Stimulated activated naive CD4-positive, alpha-beta T cell treated with Interleukin-2 at 50 U/mL for 16 hours (primary cell): ENCODE measurements around the gene RFX4.

ENCODE experiments used
- DNase-seq: peaks from one replicate; lab custom pipeline; 2025; lab: John Stamatoyannopoulos, UW

Gene RFX4

DNA sequence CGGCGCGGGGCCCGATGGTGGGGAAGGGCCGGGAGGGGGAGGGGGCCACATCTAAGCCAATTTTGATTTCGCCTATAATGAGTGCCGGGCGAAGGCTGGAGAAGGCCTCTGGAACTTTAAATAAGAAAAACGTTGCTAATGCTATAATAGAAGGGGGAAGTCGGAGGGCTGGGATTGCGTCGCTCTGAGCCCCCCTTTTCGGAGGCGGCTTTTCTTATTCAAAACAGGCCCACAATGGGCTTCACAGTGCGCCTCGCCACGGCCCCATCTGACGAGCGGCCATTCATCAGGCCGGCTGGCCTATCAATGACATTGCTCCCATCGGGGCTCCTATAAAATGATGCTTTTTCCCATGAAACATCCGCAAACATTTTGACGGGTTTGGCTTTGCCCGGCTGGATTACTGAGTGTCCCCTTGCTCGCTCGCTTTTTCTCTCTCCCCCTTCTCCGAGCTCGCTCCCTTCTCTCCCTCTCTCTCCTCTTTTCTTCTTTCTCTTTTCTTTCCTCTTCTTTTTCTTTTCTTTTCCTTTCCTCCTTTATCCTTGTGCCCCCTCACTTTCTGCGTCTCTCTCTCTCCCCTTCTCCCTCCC, at the start of gene RFX4:
RFX4 (plus strand) TSS at position 364 of the 590 bp plus-strand sequence. CDS start 317 bp downstream, outside the sequence.
- no peak for DNase-seq

DNA sequence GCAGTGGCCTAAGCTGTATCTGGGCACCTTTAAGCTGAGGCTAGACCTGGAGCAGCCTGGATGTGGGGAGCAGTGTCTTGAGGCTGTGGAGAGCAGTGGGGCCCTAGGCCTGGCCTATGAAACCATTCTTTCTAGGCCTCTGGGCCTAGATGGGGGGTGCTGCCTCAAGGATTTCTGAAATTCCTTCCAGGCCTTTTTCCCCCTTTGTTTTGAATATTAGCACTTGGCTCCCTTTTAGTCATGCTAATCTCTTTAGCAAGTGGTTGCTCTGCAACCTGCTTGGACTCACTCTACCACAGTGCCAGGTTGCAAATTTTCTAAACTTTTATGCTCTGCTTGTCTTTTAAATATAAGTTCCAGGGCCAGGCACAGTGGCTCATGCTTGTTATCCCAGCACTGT, 41.6 kb upstream of the RFX4 start:
- DNase-seq = no peak

DNA sequence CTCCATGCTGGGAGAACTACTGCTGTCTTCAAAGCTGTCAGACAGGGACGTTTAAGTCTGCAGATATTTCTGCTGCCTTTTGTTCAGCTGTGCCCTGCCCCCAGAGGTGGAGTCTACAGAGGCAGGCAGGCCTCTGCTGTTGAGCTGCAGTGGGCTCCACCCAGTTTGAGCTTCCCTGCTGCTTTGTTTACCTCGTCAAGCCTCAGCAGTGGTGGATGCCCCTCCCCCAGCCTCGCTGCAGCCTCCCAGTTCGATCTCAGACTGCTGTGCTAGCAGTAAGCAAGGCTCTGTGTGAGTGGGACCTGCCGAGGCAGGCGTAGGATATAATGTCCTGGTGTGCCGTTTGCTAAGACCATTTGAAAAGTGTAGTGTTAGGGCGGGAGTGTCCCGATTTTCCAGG, 31.4 kb upstream of the RFX4 start:
- DNase-seq = no peak

DNA sequence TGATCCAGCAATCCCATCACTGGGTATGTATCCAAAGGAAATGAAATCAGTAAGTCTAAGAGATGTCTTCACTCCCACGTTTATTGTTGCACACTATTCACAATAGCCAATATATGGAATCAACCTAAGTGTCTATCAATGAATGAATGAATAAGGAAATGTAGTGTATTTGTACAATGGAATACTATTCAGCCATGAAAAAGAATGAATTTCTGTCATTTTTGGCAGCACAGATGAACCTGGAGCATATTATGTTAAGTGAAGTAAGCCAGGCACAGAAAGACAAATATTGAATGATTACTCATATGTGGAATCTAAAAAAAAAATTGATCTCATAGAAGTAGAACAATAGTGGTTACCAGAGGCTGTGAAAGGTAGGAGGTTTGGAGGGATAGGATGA, 30.6 kb upstream of the RFX4 start:
- DNase-seq = no peak

DNA sequence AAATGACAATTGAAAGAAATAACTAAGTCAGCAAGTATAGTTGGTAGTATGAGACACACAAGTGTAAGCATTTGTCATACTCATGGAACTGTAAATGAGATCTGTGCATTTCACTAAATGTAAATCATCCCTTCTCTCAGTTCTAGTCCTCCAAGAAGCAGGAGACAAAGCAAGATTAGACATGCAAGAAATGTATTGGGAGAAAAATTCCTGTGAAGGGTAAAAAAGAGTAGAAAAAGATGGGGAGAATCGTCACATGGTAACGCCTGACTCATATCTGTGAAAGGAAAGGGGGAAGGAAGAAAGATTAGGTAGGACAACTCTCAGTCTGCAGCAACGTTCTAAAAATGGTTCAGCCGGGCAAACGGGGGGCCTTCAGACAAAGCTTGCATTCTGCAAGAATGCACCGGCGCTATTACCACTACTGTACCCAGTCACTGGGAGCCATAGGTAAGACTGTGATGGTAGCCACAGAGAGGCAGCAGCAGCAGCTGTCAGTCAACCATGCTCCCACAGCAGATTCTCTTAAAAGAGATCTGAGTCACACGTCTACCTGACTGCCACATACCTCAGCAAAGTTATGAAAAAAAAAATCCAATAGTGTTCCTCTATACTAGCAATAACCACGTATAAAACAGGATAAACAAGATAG, 18.0 kb upstream of the RFX4 start:
- DNase-seq = no peak

DNA sequence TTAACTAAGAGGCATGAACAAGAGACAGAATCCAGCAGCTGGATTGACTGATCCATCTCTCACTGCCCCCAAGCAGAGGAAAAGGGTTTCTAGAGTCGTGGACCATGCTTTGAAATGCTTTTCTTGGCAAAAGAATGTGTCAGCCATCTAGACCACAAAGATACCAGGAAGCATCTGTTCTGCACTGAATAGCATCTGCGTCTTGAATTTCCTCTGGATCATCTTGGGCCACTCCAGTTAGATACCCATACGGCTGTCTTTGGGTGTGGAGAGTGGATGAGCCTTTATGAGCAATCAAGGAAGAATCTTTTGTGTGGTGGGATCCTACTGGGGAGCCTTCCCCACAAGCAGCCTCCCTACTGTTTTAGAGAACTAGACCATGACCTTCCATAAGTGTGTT, 16.0 kb upstream of the RFX4 start:
- no peak for DNase-seq

DNA sequence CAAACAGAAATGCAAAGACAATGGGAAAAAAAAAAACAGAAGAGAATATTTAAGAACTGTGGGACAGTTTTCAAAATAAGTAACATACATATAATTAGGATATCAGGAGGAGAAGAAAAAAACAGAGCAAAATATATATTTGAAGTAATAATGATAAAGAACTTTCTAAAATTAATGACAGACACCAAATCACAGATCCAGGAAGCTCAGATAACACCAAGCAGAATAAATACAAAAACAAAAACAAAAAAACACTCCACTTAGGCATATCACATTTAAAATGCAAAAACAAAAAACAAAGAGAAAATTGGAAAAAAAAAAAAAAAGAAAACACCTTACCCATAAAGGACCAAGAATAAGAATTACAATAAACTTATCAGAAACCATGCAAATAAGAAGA, 9.6 kb upstream of the RFX4 start:
- no peak for DNase-seq

DNA sequence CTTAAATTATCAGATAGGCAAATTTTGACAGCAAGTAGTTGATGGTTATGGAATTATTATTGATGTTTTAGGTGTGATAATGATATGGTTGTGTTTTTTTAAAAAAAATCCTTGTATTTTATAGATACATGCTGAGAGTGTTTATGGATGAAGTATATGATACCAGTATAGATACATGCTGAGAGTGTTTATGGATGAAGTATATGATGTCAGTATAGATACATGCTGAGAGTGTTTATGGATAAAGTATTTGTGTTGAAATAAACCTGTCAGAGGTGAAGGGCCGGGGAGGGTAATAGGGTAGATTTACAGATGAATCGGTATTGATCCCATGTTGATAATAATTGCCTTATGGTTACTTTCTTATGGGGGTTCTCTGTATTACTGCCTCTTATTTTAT, 6.0 kb upstream of the RFX4 start:
- DNase-seq = no peak

DNA sequence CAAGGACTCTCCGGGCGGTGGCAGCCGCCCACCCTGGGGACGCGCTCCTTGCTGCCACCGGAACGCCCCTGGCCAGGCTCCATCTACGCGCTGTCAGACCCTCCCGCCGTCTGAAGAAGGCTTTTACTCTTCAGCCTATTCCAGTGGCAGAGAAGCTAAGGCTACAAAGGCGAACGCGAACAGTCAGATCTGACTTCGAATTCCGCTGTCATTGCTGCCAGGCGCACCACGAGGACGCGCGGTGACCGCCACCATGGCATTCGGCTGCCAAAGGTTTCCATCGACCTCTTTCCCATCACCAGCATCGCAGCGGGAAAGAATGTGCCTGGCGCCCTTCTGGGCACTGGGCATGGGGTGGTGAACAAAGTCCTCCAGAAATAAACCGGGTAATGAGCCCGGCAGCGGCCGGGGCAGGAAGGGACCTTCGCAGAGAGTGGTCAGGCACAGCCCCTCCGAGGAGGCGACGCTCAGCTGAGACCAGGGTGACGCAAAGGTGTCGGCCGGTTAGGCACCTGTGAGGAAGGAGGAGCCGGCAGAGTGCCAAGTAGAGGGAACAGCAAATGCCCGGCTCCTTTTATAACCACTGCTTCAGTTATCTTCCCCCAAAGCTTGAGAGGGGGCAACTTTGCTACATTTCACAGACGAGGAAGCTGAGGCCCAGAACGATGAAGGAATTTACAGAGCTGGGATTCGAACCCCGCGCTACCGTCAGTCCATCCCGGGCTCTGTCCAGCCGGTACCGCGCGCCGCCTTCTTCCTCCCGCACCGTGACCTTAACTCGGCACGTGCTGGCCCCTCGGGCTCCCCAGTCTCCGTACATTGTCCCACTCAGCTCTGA, 1.9 kb upstream of the RFX4 start:
- no peak for DNase-seq

DNA sequence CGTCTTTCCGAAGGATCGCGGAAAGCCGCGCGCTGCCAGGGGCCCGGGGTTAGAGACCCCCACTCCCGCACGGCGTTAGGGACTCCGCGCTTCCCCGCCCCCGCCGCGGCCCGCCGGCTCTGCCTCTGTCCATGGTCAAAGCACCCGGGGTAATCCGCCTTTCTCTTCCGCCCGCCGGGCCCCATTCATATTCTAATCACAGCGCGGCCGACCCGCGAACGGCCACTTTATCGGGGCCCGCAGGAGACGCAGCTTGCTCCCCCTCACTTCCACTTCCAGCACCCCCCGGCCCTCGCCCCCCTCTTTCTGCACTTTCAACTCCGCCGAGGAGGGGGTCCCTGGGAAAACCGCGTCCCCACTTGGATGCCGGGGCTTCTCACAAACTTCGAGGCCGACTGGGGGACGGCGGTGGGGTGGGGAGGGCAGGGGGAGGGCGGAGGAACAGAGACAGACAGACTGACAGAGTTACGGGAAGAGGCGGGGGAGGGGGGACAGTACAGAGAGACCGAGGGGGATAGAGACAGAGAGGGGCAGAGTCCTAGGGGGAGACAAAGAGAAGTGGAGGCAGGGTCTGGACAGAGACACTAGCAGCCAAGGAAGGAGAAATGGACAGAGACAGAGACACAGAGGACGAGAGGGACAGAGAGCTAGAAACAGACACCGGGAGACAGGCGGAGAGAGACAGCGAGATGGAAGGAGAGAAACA, 1.1 kb upstream of the RFX4 start:
- DNase-seq = no peak

DNA sequence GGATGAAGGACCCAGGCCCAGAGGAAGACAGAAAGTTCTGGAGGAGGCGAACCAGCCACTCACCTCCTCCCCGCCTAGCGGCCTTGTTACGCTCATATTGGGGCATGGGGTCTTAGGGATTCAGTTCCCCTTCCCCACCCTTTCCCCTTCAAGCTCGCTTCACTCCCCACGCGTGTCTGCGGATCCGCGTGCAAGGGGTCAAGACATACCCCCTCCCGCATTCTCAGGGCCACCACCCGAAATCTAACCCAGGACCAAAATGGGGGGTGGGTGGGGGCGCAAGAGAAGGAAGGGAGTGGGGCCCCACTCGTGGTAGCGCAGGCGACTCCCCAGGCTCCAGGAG, 584 bp upstream of the RFX4 start:
- DNase-seq = no peak

DNA sequence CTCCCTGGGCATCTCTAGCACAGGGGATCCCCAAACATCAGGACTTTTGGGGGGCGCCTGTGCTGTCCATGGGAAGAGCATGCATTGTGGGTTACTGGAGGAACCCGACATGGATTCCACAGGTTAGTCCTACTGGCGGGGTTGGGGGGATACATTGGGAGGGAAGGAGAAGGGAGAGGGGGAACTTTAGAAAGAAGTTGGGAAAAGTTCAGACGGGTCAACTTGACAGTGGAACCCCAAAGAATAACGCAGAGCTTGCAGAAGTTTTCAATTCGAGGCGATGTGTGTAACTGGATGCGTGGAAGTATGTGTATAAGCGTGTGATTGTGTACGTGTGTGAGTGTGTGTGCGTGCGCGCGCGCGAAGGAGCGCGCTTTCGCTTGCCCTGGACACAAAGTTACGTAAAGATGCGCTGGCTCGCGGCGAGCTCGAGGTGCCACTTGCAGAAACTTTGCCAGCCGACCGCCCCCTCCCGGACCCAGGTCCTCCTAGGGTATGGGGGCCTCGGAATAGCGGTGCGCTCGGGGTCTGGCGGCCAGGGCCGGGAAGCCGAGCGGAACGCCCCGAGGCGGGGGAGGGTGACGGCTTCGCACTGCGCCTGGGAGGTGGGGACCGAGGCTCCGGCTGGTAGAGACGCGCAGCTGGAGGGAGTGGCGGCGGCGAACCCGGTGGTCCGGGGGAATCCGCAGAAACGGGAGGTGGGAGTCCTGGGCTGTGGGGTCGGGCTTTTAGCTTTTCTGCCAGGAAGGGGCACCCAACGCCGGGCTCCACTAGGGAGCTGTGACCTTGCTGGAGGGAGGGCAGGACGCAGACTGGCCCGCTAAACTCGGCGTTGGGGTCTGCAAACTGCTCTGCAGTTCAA, 669 bp downstream of the RFX4 start:
- no peak for DNase-seq

DNA sequence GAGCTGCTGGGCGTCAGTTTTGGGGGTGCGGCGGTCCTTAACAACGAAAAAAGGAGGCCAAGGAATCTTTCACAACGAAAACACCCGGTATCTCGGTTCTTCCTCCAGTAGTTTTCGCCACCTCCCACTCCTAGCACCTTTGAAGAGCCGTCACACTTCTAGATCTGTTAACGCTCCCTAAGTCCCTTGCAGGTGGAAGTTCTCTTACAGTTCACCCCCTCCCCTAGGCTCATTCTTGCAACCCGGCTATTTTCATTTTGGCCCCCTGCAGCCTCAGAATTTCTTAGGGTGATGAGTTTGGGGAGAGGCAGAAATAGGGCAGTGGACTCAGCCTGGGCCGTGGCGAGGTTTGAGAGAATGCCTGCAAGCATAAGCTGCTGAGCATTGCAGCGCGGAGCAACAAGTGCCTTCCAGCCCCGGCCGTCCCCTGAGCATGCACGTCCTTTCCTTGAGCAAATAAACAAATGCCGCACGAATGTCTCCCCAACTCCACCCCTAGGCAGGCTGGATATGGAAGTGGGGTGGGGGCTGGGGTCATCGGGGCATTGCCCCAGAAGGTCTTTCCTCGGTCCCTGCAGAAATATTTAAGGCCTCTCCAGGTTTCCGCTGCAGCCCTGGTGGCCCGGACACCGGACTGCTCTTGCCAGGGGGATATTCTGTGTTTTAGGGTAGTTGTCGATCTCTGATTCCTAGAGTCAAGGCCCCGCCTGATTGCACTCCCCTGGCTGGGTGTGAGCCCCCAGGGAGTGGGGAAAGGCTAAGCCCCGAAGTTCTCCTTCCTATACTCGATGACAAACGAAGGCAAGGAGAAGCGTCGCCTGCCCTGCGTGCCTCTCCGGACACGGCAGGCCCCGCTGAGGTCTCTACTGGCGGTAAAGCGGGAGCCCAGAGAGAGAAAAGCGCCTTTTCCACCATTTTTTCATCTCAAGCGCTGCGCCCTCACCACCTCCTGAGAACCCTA, 1.6 kb downstream of the RFX4 start:
- no peak for DNase-seq

DNA sequence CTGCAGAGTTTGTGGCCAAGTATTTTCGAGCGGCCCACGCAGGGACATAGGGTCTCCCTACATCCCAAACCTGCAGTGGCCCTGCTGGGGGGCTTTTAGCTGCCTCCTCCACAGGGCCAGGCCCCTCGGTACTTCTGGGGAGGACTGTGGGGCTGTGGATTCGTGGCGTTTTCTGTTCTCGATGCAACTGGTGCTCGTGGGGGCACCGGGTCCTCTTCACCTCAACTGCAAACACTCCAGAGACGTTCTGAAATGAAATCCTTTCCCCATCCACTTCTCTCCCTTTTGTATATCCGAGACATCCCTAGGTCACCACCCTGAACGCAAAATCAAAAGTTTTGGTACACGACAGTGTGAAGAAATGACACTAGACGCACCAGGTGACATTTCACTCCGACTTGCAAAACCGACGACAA, 2.3 kb downstream of the RFX4 start:
- DNase-seq = no peak

DNA sequence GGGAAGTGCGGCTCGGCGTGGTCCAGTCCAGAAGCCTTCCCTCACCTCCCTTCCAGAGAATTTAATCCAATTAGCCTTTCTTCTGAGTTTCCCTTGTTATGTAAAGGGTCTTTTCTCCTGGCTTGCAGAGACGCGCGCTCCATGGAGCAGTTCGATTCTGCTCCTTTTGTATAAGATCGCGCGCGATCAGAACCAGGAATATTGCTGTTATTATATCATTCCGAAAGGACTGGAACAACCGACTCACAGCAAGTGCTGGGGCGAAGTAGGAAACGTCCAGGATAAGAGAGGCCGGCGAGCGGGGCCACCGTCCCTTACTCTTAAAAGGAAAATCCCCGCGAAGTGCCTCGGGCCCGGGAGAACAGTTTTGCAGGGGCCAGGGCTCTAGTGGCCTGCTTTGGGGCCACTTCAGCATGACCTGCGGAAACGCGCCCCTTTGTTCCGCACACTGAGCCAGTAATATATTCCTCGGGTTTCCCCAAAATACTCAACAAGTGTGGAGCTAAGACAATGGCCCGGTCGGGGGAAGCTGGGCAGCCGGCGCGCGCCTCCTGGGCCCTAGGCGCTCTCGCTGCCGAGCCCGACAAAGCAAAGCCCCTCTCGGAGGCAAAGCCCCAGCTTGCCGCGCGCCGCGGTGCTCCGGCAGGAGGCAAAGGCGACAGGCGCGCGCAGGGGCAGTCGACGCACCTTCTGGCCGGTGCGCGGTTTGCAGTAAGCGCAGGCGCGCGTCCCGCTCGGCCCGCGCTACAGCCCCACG, 2.9 kb downstream of the RFX4 start:
- no peak for DNase-seq

DNA sequence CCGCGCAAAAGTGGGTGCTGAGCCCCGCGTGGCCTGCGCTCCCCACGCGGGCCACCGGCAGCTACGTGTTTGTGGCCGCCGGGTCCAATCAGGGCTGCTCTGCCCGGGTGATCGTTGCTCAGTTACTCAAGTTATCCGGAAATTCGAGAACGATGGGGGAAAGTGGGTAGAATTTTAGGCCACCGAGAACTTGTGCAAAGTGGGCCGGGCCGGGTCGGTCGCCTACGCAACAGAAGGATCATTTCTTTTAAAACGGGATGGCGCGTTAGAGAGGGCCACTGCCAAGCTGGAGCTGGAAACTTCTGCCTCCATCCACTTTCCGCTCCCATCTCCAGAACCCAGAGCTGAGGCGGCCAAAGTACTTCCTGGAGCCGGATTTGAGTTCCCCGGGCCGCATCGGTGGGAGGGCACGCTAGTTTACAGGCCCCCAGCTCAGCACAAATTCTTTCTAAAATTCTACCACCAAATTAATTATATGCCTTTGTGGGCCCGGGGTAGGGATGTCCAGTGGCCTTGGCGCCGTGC, 3.5 kb downstream of the RFX4 start:
- DNase-seq = no peak

DNA sequence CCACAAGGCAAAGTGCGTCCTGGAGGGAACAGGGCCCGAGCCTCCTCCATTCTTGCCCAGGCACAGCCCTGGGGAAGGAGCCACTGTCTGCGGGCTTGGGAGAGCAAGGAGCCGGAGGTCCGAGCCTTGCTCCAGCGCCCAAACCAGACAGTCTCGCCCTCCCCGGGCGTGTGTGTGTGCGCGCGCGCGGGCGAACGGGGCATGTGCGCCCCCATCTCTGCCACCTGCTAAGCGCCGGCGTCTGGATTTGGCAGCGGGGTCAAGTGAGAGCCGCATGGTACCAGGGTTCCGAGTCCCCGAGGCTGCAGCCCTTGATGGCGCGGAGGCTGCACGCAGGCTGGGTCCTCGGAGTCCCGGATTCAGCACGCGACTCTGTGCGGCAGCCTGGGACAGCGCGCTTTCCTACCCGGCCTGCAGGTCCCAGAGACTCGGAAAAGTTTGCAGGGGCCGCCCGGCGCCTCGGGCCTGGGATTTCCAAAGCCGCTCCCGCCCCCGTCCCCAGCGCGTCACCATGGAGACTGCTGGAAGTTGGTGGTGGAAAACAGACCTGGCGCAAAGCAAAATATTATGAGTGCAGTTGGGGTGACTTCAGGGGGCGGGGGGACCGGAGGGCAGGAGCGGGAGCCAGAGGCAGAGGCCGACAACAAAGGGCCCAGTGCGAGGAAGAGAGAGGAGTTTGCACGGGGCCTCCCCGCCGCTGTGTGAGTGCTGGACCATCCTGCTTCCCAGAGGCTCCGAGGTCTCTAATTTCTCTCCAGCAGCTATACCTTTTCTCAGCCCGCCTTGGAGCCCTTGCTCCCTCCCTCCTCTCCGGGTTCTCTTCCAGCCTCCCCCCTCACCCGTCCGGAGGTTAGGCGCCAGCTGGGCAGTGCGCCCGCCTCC, 4.2 kb downstream of the RFX4 start:
- DNase-seq = no peak

DNA sequence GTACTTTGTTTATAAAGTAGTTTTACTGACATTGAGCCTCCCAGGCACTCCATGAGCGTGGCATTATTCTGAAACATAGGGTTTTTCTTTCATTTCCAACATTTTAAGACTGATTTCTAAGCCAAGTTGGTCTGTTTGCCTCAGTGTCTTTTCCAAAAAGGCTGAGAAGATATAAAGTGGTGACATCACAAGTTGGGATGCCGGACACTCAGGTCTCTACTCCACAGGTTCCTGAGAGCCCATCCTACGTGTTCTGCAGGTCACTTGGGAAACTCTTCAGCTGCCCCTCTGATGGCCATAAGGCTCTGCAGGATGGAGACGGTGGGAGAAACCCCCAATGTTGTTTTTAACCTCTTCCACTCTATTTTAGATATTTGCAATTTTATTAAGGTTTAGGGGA, 6.0 kb downstream of the RFX4 start:
- no peak for DNase-seq

DNA sequence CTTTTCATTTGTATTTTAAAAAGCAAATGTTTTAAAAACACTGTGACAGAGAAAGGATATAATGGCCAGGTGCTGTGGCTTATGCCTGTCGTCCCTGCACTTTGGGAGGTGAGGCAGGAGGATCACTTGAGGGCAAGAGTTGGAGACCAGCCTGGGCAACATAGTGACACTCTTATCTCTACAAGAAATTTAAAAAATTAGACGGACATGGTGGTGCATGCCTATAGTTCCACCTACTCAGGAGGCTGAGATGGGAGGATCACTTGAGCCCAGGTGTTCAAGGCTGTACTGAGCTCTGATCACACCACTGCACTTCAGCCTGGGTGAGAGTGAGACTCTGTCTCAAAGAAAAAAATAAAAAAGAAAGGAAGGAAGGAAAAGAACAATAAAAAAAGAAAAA, 7.8 kb downstream of the RFX4 start:
- DNase-seq = no peak
